WTC11 (cell line): ENCODE results near the gene ENC1. TPM values are rescaled to one million over a fixed set of nuclear protein-coding genes. Genes with fewer than 3 reads are reported as not detected.

Experiments used
- ATAC-seq: fragments of 200-7000 bp; cut with Tn5 transposase; 2 replicates; pipeline ENCODE4 v1.10.0; 2021; ENCODE audit warnings: mild to moderate bottlenecking, moderate library complexity
- CTCF ChIA-PET: fragments of 300-600 bp; sonication (Branson Sonifier 250); formaldehyde crosslinking; loops from one replicate; lab custom pipeline; 2021; ENCODE audit warnings: antibody characterized with exemption; lab: Charles Lee
- POLR2A ChIA-PET: fragments of 350-600 bp; sonication (Branson Sonifier 250); formaldehyde crosslinking; loops from one replicate; lab custom pipeline; 2021; ENCODE audit warnings: antibody characterized with exemption; lab: Charles Lee
- DNase-seq: peaks from one replicate; pipeline ENCODE4 v3.0.0; 2021; ENCODE audit warnings: low spot score
- H3K27ac Mint-ChIP-seq: 2 replicates; pipeline ENCODE4 v1.8.0; 2021; ENCODE audit warnings: mixed read lengths
- H3K27me3 Mint-ChIP-seq: 2 replicates; pipeline ENCODE4 v1.8.0; 2021; ENCODE audit warnings: low read depth, mild to moderate bottlenecking, moderate library complexity, mixed read lengths
- H3K36me3 Mint-ChIP-seq: 2 replicates; pipeline ENCODE4 v1.8.0; 2021; ENCODE audit warnings: mixed read lengths
- H3K4me1 Mint-ChIP-seq: 2 replicates; pipeline ENCODE4 v1.8.0; 2022; ENCODE audit warnings: mixed read lengths
- H3K4me3 Mint-ChIP-seq: 2 replicates; pipeline ENCODE4 v1.8.0; 2021; ENCODE audit warnings: mild to moderate bottlenecking, moderate library complexity, mixed read lengths
- H3K9me3 Mint-ChIP-seq: 2 replicates; pipeline ENCODE4 v1.8.0; 2021; ENCODE audit warnings: mixed read lengths
- ETV6 ChIP-seq: sonication (generic); formaldehyde crosslinking; IDR thresholded peaks from 2 replicates; pipeline ENCODE4 v1.8.1; 2022; ENCODE audit warnings: mild to moderate bottlenecking, missing genetic modification reagents
- MXD4 ChIP-seq: fragments of 250-450 bp; sonication (Bioruptor Pico); IDR thresholded peaks from 2 replicates; pipeline ENCODE4 v1.8.0; 2021; ENCODE audit warnings: mild to moderate bottlenecking, moderate library complexity, borderline replicate concordance
- MYBL2 ChIP-seq: sonication (generic); formaldehyde crosslinking; IDR thresholded peaks from 2 replicates; pipeline ENCODE4 v1.8.1; 2023; ENCODE audit warnings: mild to moderate bottlenecking, moderate library complexity, missing genetic modification reagents
- NR3C1 ChIP-seq: sonication (generic); formaldehyde crosslinking; conservative IDR thresholded peaks from 2 replicates; pipeline ENCODE4 v1.8.1; 2023; ENCODE audit warnings: low read depth, mild to moderate bottlenecking, missing genetic modification reagents
- OVOL2 ChIP-seq: fragments of 250-450 bp; sonication (Bioruptor Pico); IDR thresholded peaks from 2 replicates; pipeline ENCODE4 v1.9.0; 2021; ENCODE audit warnings: mild to moderate bottlenecking, borderline replicate concordance
- RELA ChIP-seq: sonication (generic); formaldehyde crosslinking; IDR thresholded peaks from 2 replicates; pipeline ENCODE4 v1.8.1; 2022; ENCODE audit warnings: missing genetic modification reagents, mild to moderate bottlenecking, borderline replicate concordance
- RORB ChIP-seq: fragments of 250-450 bp; sonication (Bioruptor Pico); IDR thresholded peaks from 2 replicates; pipeline ENCODE4 v1.9.0; 2021; ENCODE audit warnings: mild to moderate bottlenecking
- SMAD3 ChIP-seq: sonication (generic); formaldehyde crosslinking; IDR thresholded peaks from 2 replicates; pipeline ENCODE4 v1.8.0; 2022; ENCODE audit warnings: missing genetic modification reagents, mild to moderate bottlenecking, borderline replicate concordance
- TCF7 ChIP-seq: sonication (generic); formaldehyde crosslinking; IDR thresholded peaks from 2 replicates; pipeline ENCODE4 v1.8.0; 2022; ENCODE audit warnings: mild to moderate bottlenecking, low read depth, missing genetic modification reagents, moderate library complexity
- TP53 ChIP-seq: sonication (generic); formaldehyde crosslinking; IDR thresholded peaks from 2 replicates; pipeline ENCODE4 v1.8.1; 2023; ENCODE audit warnings: mild to moderate bottlenecking, missing genetic modification reagents
- ZNF219 ChIP-seq: sonication (generic); formaldehyde crosslinking; IDR thresholded peaks from 2 replicates; pipeline ENCODE4 v1.8.0; 2023; ENCODE audit warnings: missing genetic modification reagents, mild to moderate bottlenecking, borderline replicate concordance
- ZNF317 ChIP-seq: sonication (generic); formaldehyde crosslinking; IDR thresholded peaks from 2 replicates; pipeline ENCODE4 v1.8.1; 2023; ENCODE audit warnings: low read depth, mild to moderate bottlenecking, moderate library complexity, missing genetic modification reagents, borderline replicate concordance
- ZNF416 ChIP-seq: fragments of 250-450 bp; sonication (Bioruptor Pico); IDR thresholded peaks from 2 replicates; pipeline ENCODE4 v1.9.0; 2021; ENCODE audit warnings: mild to moderate bottlenecking, inconsistent platforms
- ZNF671 ChIP-seq: fragments of 250-450 bp; sonication (Bioruptor Pico); IDR thresholded peaks from 2 replicates; pipeline ENCODE4 v1.8.0; 2021; ENCODE audit warnings: mild to moderate bottlenecking
- total RNA-seq: library from RNA; stranded (reverse); gene quantifications from 3 replicates; pipeline ENCODE4 v1.2.3, GENCODE V29; 2021
- TF ChIP-seq, protein P1 (sequence below): fragments of 250-450 bp; sonication (Bioruptor Pico); IDR thresholded peaks from 2 replicates; pipeline ENCODE4 v1.9.0; 2021; ENCODE audit warnings: mild to moderate bottlenecking
- TF ChIP-seq, protein P2 (sequence below): sonication (generic); formaldehyde crosslinking; IDR thresholded peaks from 2 replicates; pipeline ENCODE4 v1.8.0; 2022; ENCODE audit warnings: mild to moderate bottlenecking, missing genetic modification reagents
- TF ChIP-seq, protein P3 (sequence below): sonication (generic); formaldehyde crosslinking; IDR thresholded peaks from 2 replicates; pipeline ENCODE4 v1.8.1; 2022; ENCODE audit warnings: low read depth, mild to moderate bottlenecking, moderate library complexity, missing genetic modification reagents, borderline replicate concordance
- TF ChIP-seq, protein P4 (sequence below): sonication (generic); formaldehyde crosslinking; IDR thresholded peaks from 2 replicates; pipeline ENCODE4 v1.8.1; 2022; ENCODE audit warnings: missing genetic modification reagents, borderline replicate concordance
- TF ChIP-seq, protein P5 (sequence below): sonication (generic); formaldehyde crosslinking; IDR thresholded peaks from 2 replicates; pipeline ENCODE4 v1.8.1; 2023; ENCODE audit warnings: mild to moderate bottlenecking, missing genetic modification reagents
- TF ChIP-seq, protein P6 (sequence below): sonication (generic); formaldehyde crosslinking; IDR thresholded peaks from 2 replicates; pipeline ENCODE4 v1.8.0; 2022; ENCODE audit warnings: mild to moderate bottlenecking, missing genetic modification reagents

The ENC1 gene
- total RNA-seq, 1 experiment from 2014 or later, result 18.3 TPM

DNA sequence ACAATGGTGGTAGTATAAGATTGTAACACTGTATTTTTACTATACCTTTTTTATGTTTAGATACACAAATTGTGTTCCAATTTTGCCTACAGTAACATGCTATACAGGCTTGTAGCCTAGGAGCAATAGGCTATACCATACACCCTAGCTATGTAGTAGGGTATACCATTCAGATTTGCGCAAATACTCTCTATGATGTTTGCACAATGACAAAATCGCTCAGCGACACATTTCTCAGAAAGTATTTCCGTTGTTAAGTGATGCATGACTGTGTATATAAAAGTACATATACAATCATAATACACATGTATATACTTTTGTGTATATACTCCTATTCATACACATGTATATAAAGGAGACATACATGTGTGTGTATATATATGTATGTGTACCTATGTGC is 34.8 kb downstream of the ENC1 start (continued):
- TF ChIP-seq, protein P1, sequence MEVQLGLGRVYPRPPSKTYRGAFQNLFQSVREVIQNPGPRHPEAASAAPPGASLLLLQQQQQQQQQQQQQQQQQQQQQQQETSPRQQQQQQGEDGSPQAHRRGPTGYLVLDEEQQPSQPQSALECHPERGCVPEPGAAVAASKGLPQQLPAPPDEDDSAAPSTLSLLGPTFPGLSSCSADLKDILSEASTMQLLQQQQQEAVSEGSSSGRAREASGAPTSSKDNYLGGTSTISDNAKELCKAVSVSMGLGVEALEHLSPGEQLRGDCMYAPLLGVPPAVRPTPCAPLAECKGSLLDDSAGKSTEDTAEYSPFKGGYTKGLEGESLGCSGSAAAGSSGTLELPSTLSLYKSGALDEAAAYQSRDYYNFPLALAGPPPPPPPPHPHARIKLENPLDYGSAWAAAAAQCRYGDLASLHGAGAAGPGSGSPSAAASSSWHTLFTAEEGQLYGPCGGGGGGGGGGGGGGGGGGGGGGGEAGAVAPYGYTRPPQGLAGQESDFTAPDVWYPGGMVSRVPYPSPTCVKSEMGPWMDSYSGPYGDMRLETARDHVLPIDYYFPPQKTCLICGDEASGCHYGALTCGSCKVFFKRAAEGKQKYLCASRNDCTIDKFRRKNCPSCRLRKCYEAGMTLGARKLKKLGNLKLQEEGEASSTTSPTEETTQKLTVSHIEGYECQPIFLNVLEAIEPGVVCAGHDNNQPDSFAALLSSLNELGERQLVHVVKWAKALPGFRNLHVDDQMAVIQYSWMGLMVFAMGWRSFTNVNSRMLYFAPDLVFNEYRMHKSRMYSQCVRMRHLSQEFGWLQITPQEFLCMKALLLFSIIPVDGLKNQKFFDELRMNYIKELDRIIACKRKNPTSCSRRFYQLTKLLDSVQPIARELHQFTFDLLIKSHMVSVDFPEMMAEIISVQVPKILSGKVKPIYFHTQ, result no peak
- TF ChIP-seq ZNF416 (CRISPR knock-in tag), result no peak
- no peak for TF ChIP-seq MXD4 (CRISPR knock-in tag)
- TF ChIP-seq, protein P2, sequence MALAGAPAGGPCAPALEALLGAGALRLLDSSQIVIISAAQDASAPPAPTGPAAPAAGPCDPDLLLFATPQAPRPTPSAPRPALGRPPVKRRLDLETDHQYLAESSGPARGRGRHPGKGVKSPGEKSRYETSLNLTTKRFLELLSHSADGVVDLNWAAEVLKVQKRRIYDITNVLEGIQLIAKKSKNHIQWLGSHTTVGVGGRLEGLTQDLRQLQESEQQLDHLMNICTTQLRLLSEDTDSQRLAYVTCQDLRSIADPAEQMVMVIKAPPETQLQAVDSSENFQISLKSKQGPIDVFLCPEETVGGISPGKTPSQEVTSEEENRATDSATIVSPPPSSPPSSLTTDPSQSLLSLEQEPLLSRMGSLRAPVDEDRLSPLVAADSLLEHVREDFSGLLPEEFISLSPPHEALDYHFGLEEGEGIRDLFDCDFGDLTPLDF (CRISPR knock-in tag), result no peak
- TF ChIP-seq OVOL2, result no peak

DNA sequence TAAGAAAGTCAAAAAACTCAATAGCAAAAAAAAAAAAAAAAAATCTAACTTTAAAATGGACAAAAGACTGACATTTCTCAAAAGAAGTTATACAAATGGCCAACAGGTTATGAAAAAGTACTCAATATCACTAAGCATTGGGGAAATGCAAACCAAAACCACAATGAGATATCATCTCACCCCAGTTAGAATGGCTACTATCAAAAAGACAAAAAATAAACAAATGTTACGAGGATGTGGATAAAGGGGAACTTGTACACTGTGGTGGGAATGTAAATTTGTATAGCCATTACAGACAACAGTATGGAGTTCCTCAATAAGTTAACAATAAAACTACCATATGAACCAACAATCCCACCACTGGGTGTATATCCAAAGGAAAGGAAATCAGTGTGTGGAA is 37.2 kb downstream of the ENC1 start:
- no peaks in the 10 kb centered on the region for H3K27me3 Mint-ChIP-seq
- H3K4me1 Mint-ChIP-seq, result no peaks in the 10 kb centered on the region
- H3K27ac Mint-ChIP-seq, result no peak overlapping the region
- no peak for DNase-seq
- no peak for ATAC-seq
- H3K36me3 Mint-ChIP-seq, result no peaks in the 10 kb centered on the region
- POLR2A ChIA-PET, result no interaction called here
- no peak for TF ChIP-seq ETV6
- no peak for TF ChIP-seq ZNF317 (CRISPR knock-in tag)
- no peak for TF ChIP-seq TCF7 (CRISPR knock-in tag)
- TF ChIP-seq, protein P3, sequence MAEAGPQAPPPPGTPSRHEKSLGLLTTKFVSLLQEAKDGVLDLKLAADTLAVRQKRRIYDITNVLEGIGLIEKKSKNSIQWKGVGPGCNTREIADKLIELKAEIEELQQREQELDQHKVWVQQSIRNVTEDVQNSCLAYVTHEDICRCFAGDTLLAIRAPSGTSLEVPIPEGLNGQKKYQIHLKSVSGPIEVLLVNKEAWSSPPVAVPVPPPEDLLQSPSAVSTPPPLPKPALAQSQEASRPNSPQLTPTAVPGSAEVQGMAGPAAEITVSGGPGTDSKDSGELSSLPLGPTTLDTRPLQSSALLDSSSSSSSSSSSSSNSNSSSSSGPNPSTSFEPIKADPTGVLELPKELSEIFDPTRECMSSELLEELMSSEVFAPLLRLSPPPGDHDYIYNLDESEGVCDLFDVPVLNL (CRISPR knock-in tag), result no peak
- CTCF ChIA-PET, result no interaction called here
- no peaks in the 10 kb centered on the region; the same call in 1 of the 2 replicates for H3K9me3 Mint-ChIP-seq
- no peak overlapping the region for H3K4me3 Mint-ChIP-seq

DNA sequence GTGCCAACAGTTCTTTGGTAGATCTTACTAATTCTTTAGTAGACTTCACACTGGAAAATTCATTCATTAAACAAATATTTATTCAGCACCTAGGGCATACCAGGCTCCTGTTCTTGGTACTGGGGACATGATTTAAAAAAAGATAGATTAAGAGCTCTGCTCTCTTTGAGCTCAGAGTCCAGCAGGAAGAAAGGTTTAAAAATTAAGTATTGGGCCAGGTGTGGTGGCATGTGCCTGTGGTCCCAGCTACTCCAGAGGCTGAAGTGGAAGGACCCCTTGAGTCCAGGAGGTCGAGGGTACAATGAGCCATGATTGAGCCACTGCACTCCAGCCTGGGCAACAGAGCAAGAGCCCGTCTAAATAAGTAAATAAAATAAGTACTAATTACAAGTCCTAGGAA is 41.4 kb downstream of the ENC1 start:
- DNase-seq, result no peak
- TF ChIP-seq TP53 (no peak), RELA (no peak), NR3C1 (no peak), ZNF671 (no peak), RORB (CRISPR knock-in tag) (no peak), MYBL2 (CRISPR knock-in tag) (no peak), SMAD3 (CRISPR knock-in tag) (no peak), ZNF219 (CRISPR knock-in tag) (no peak)
- H3K4me3 Mint-ChIP-seq, result no peak overlapping the region
- ATAC-seq, result no peak
- CTCF ChIA-PET, result interaction anchor here (1.0 kb wide), 1 partner anchor 27 kb away, joined by 4 read pairs; no protein-coding TSS in a partner anchor
- POLR2A ChIA-PET, result no interaction called here
- no peaks in the 10 kb centered on the region for H3K36me3 Mint-ChIP-seq
- no peaks in the 10 kb centered on the region for H3K27me3 Mint-ChIP-seq
- no peaks in the 10 kb centered on the region; the same call in 1 of the 2 replicates for H3K9me3 Mint-ChIP-seq
- no peak overlapping the region for H3K27ac Mint-ChIP-seq
- H3K4me1 Mint-ChIP-seq, result peaks cover 19% of the 10 kb centered on the region

DNA sequence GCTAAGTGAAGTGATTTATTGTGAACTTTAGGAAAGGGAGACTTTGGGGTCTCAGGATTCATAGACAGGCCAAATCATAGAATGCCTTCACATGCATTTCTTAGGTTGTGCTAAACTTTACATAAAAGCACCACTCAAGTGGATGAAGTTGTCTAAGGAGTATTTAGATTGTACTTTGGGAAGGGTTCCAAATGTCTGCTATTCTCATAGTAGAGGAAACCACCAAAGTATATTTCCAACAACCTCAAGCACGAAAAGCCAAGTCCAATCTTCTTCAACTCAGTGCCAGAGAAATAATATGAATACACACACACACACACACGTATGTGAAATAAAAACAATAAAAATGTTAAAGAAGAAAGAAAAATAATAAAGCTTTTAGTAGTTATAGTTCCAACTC is 41.8 kb downstream of the ENC1 start:
- Mint-ChIP-seq H3K27ac (no peak overlapping the region), H3K4me1 (peaks cover 19% of the 10 kb centered on the region), H3K27me3 (no peaks in the 10 kb centered on the region), H3K4me3 (no peak overlapping the region), H3K36me3 (no peaks in the 10 kb centered on the region), H3K9me3 (no peaks in the 10 kb centered on the region; the same call in 1 of the 2 replicates)
- ChIA-PET CTCF (interaction anchor here (1.0 kb wide), 1 partner anchor 27 kb away, joined by 4 read pairs; no protein-coding TSS in a partner anchor), POLR2A (no interaction called here)
- no peak for ATAC-seq
- no peak for DNase-seq
- TF ChIP-seq, protein P4, sequence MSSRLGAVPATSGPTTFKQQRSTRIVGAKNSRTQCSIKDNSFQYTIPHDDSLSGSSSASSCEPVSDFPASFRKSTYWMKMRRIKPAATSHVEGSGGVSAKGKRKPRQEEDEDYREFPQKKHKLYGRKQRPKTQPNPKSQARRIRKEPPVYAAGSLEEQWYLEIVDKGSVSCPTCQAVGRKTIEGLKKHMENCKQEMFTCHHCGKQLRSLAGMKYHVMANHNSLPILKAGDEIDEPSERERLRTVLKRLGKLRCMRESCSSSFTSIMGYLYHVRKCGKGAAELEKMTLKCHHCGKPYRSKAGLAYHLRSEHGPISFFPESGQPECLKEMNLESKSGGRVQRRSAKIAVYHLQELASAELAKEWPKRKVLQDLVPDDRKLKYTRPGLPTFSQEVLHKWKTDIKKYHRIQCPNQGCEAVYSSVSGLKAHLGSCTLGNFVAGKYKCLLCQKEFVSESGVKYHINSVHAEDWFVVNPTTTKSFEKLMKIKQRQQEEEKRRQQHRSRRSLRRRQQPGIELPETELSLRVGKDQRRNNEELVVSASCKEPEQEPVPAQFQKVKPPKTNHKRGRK (CRISPR knock-in tag), result no peak
- TF ChIP-seq, protein P5, sequence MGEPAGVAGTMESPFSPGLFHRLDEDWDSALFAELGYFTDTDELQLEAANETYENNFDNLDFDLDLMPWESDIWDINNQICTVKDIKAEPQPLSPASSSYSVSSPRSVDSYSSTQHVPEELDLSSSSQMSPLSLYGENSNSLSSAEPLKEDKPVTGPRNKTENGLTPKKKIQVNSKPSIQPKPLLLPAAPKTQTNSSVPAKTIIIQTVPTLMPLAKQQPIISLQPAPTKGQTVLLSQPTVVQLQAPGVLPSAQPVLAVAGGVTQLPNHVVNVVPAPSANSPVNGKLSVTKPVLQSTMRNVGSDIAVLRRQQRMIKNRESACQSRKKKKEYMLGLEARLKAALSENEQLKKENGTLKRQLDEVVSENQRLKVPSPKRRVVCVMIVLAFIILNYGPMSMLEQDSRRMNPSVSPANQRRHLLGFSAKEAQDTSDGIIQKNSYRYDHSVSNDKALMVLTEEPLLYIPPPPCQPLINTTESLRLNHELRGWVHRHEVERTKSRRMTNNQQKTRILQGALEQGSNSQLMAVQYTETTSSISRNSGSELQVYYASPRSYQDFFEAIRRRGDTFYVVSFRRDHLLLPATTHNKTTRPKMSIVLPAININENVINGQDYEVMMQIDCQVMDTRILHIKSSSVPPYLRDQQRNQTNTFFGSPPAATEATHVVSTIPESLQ (CRISPR knock-in tag), result no peak
- TF ChIP-seq, protein P6, sequence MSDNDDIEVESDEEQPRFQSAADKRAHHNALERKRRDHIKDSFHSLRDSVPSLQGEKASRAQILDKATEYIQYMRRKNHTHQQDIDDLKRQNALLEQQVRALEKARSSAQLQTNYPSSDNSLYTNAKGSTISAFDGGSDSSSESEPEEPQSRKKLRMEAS (CRISPR knock-in tag), result no peak
